Mesothelial cell of epicardium (in vitro differentiated cells): ENCODE measurements around the gene MAGI1. TPM values are rescaled to one million over a fixed set of nuclear protein-coding genes. Genes with fewer than 3 reads are reported as not detected.

ENCODE experiments used
- DNase-seq, 2 experiments: peaks; one replicate each; pipeline ENCODE4 v3.0.0; 2021; ENCODE audit warnings: low spot score in 2 of 2; ENCODE audit not compliant: unreplicated experiment in 2 of 2
- H3K27ac Mint-ChIP-seq: 2 replicates; pipeline ENCODE4 v1.8.0; 2021; ENCODE audit warnings: mixed read lengths
- H3K27me3 Mint-ChIP-seq: 2 replicates; pipeline ENCODE4 v1.8.0; 2021; ENCODE audit warnings: low read depth, mixed read lengths
- H3K36me3 Mint-ChIP-seq: 2 replicates; pipeline ENCODE4 v1.8.0; 2021; ENCODE audit warnings: mixed read lengths
- H3K4me1 Mint-ChIP-seq: 2 replicates; pipeline ENCODE4 v1.8.0; 2021; ENCODE audit warnings: mixed read lengths
- H3K4me3 Mint-ChIP-seq: 2 replicates; pipeline ENCODE4 v1.8.0; 2021; ENCODE audit warnings: mild to moderate bottlenecking, moderate library complexity, mixed read lengths
- H3K9me3 Mint-ChIP-seq: 2 replicates; pipeline ENCODE4 v1.8.0; 2021; ENCODE audit warnings: mixed read lengths
- total RNA-seq: library from RNA; stranded (reverse); gene quantifications from 3 replicates; pipeline ENCODE4 v1.2.1, GENCODE V29; 2021
- TF ChIP-seq, protein P1 (sequence below): fragments of 200-600 bp; sonication (generic); IDR thresholded peaks from one replicate; pipeline ENCODE4 v1.5.0; 2021; ENCODE audit warnings: antibody characterized with exemption; ENCODE audit not compliant: unreplicated experiment

The MAGI1 gene
- total RNA-seq, 1 donor from 2014 or later = 65.6 TPM

DNA sequence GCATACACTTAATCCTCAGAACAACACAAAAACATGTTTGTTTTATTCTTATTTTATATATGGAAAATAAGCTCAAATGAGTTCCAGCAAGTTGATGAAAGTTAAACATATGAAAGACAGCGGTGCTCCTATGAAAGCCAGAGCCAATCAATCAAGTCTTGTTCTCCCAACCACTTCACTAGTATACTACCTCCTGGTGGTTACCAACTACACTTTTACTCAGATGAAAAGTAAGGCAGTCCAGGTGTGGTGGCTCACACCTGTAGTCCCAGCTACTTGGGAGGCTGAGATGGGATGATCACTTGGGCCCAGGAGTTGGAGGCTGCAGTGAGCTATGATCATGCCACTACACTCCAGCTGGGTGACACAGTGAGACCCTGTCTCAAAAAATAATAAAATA lies 66.0 kb downstream of the MAGI1 start:
- Mint-ChIP-seq H3K27me3 (no peaks in the 10 kb centered on the region), H3K27ac (no peak overlapping the region), H3K36me3 (peaks cover 7% of the 10 kb centered on the region), H3K9me3 (no peaks in the 10 kb centered on the region), H3K4me3 (no peak overlapping the region), H3K4me1 (no peaks in the 10 kb centered on the region)
- DNase-seq = no peak
- TF ChIP-seq, protein P1, sequence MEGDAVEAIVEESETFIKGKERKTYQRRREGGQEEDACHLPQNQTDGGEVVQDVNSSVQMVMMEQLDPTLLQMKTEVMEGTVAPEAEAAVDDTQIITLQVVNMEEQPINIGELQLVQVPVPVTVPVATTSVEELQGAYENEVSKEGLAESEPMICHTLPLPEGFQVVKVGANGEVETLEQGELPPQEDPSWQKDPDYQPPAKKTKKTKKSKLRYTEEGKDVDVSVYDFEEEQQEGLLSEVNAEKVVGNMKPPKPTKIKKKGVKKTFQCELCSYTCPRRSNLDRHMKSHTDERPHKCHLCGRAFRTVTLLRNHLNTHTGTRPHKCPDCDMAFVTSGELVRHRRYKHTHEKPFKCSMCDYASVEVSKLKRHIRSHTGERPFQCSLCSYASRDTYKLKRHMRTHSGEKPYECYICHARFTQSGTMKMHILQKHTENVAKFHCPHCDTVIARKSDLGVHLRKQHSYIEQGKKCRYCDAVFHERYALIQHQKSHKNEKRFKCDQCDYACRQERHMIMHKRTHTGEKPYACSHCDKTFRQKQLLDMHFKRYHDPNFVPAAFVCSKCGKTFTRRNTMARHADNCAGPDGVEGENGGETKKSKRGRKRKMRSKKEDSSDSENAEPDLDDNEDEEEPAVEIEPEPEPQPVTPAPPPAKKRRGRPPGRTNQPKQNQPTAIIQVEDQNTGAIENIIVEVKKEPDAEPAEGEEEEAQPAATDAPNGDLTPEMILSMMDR = no peak

DNA sequence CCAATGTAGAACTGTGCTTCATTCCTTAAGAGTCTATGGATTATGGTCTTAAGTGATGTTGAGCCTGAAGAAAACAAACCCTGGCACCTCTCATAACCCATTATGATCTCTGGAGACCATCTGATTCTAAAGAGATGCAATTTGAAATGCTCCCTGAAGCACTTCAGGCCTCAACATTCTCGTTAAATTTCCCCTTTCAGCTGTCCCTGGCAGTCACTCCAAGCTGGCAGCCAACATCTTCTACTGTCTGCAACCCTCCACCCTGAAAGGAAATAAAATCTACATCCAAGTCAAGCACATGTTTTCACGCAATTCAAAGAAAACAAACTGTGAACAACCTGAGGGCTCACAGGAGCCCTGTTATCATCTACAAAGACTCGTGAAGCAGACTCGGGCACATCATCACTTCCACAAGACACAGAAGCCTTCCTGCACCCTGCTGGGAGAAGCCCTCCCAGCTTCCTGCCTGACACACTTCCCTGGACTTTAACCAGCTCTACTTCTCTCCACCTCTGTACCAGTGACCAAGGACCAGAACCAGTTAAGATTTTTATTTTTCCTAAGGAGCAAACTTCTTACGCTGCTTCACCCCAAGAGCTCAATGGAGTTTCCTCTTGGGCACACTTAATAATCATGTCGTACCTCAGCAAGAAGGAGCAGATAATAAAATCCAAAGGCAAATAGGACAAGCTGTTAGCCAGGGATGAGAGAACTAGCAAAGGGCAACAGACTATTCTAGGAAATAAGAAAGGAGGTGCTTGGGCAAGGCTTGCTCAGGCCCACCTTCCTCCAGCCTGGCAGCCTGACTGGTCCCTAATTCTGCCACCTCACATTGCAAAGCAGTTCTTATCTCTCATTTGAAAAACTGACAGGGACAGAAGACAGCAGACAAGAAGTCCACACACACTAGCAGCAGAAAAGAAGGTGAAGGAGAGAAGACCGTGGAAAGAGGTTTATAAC lies 67.1 kb downstream of the MAGI1 start:
- DNase-seq = no peak
- H3K9me3 Mint-ChIP-seq = no peaks in the 10 kb centered on the region
- TF ChIP-seq, protein P1 = no peak
- H3K27ac Mint-ChIP-seq = no peak overlapping the region
- H3K27me3 Mint-ChIP-seq = no peaks in the 10 kb centered on the region
- no peaks in the 10 kb centered on the region for H3K4me1 Mint-ChIP-seq
- H3K4me3 Mint-ChIP-seq = no peak overlapping the region
- peaks cover 7% of the 10 kb centered on the region for H3K36me3 Mint-ChIP-seq

DNA sequence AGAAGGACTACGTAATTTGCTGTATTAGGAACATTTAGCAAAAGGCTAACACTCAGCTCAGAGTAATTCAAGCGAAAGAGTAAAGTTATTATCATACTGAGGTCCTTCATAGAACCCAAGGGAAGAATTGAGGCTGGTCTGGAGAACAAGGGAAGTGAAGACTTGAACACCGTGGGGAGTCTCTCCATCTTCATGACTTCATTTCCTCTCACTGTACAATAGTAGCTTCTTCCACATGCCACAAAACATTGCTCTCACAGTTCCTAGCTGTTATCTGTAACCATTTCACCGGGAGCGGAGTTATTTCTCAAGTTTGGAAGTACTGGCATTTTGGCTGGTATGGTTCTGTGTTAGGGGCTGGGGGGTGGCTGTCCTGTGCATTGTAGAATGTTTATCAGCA lies 69.7 kb downstream of the MAGI1 start:
- TF ChIP-seq, protein P1 = no peak

DNA sequence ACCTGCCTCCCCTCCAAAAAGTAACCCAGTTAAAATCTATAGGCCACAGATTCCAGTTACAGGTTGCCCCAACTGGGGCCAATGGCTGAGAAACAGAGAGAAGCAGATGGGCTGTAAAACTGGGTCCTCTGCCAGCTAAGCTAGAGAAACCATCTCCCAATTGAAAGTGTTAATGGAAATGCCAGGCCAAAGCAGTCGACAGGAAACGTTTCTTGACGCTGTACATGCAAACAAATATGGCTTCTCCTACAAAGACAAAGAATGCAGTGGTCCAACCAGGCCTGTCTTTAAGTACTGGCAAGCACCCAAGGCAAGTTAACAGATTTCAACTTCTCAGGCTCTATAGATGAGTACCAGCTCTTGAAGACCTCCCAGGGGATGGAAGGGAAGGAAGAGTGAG lies 71.3 kb downstream of the MAGI1 start:
- TF ChIP-seq, protein P1 = no peak
- Mint-ChIP-seq H3K27me3 (no peaks in the 10 kb centered on the region), H3K4me3 (no peak overlapping the region), H3K4me1 (peaks cover 11% of the 10 kb centered on the region), H3K27ac (no peak overlapping the region), H3K9me3 (no peaks in the 10 kb centered on the region), H3K36me3 (no peaks in the 10 kb centered on the region)
- no peak for DNase-seq

More for the DNA sequence above, 69.7 kb downstream of the MAGI1 start:
- H3K27me3 Mint-ChIP-seq = no peaks in the 10 kb centered on the region
- peaks cover under 1% of the 10 kb centered on the region for H3K36me3 Mint-ChIP-seq
- no peak overlapping the region for H3K4me3 Mint-ChIP-seq
- no peaks in the 10 kb centered on the region for H3K9me3 Mint-ChIP-seq
- peaks cover 7% of the 10 kb centered on the region for H3K4me1 Mint-ChIP-seq
- DNase-seq = no peak
- no peak overlapping the region for H3K27ac Mint-ChIP-seq

DNA sequence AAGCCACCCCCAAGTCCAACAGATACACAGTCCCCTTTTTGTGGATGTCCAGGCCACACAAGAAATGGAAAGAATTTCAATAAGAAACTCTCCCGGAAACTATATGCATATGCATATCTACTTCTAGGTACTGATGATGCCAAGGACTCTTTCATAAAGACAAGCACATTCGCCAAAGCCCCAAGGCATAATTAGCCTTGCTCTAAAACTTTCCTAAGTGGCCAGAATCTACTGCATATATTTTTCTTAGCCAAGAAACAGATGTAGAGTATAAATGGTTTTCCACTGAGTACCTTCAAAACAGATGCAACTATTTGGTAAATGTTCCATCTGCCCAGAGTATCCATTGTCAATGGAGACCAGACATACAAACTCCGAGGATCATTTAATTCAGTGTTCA lies 73.9 kb downstream of the MAGI1 start:
- Mint-ChIP-seq H3K9me3 (no peaks in the 10 kb centered on the region), H3K4me3 (no peak overlapping the region), H3K27ac (no peak overlapping the region), H3K36me3 (no peaks in the 10 kb centered on the region), H3K4me1 (peaks cover 28% of the 10 kb centered on the region), H3K27me3 (no peaks in the 10 kb centered on the region)
- no peak for DNase-seq
- TF ChIP-seq, protein P1 = no peak
